Ishikawa (cell line): Measurements from ENCODE around the gene AHNAK2.
A peak's percentile ranks its signal among the peaks of the same experiment; 100 is the strongest.

Source experiments
- CEBPB ChIP-seq: IDR thresholded peaks from 2 replicates; pipeline ENCODE4 v1.6.1; 2012
- CREB1 ChIP-seq: IDR thresholded peaks from 2 replicates; pipeline ENCODE4 v1.6.1; 2012; ENCODE audit warnings: low read depth
- EGR1 ChIP-seq: IDR thresholded peaks from 2 replicates; pipeline ENCODE4 v1.6.1; 2012
- EP300 ChIP-seq: IDR thresholded peaks from 2 replicates; pipeline ENCODE4 v1.6.1; 2012; ENCODE audit warnings: borderline replicate concordance
- FOXM1 ChIP-seq: IDR thresholded peaks from 2 replicates; pipeline ENCODE4 v1.6.1; 2012; ENCODE audit warnings: low read depth, borderline replicate concordance
- MAX ChIP-seq: IDR thresholded peaks from 2 replicates; pipeline ENCODE4 v1.6.1; 2012
- NFIC ChIP-seq: IDR thresholded peaks from 2 replicates; pipeline ENCODE4 v1.6.1; 2012
- RAD21 ChIP-seq: IDR thresholded peaks from 2 replicates; pipeline ENCODE4 v1.6.1; 2012; ENCODE audit warnings: low read depth
- REST ChIP-seq: IDR thresholded peaks from 2 replicates; pipeline ENCODE4 v1.6.1; 2012; ENCODE audit warnings: low read depth, mild to moderate bottlenecking
- TAF1 ChIP-seq: IDR thresholded peaks from 2 replicates; pipeline ENCODE4 v1.6.1; 2012; ENCODE audit warnings: low read depth, mild to moderate bottlenecking
- TCF12 ChIP-seq: IDR thresholded peaks from 2 replicates; pipeline ENCODE4 v1.6.1; 2012; ENCODE audit warnings: low read depth
- TEAD4 ChIP-seq: IDR thresholded peaks from 2 replicates; pipeline ENCODE4 v1.6.1; 2012
- USF1 ChIP-seq: IDR thresholded peaks from 2 replicates; pipeline ENCODE4 v1.6.1; 2012
- YY1 ChIP-seq: IDR thresholded peaks from 2 replicates; pipeline ENCODE4 v1.6.1; 2012; ENCODE audit warnings: low read depth
- ZBTB7A ChIP-seq: IDR thresholded peaks from 2 replicates; pipeline ENCODE4 v1.6.1; 2012; ENCODE audit warnings: low read depth

The AHNAK2 gene

GRCh38 chr14:104971447-104972240 lies 6.5 kb downstream of the AHNAK2 start:
- TF ChIP-seq RAD21 (no peak), YY1 (no peak), TAF1 (no peak), TCF12 (no peak), FOXM1 (no peak), NFIC (no peak), TEAD4 (no peak), USF1 (no peak), MAX (no peak), ZBTB7A (no peak)

- TF ChIP-seq NFIC (peak; percentile 24; the same call in 1 of the 2 replicates), CEBPB (no peak), ZBTB7A (peak; percentile 95), EP300 (peak; percentile 48; the same call in 1 of the 2 replicates)
Observed at GRCh38 chr14:104970231-104971068, 7.7 kb downstream of the AHNAK2 start.

- no peak for TF ChIP-seq USF1
- TF ChIP-seq NFIC: no peak
- no peak for TF ChIP-seq CREB1
- no peak for TF ChIP-seq FOXM1
- no peak for TF ChIP-seq MAX
- no peak for TF ChIP-seq TAF1
- no peak for TF ChIP-seq EP300
- TF ChIP-seq EGR1: no peak
- no peak for TF ChIP-seq ZBTB7A
- TF ChIP-seq TCF12: no peak
- TF ChIP-seq REST: no peak
- no peak for TF ChIP-seq YY1
- no peak for TF ChIP-seq CEBPB
- no peak for TF ChIP-seq TEAD4
- TF ChIP-seq RAD21: no peak
Observed at GRCh38 chr14:104969741-104970230, 8.4 kb downstream of the AHNAK2 start.

- no peak for TF ChIP-seq EGR1
- TF ChIP-seq RAD21: peak; percentile 34; the same call in 1 of the 2 replicates
Observed at GRCh38 chr14:104968541-104969401, 9.4 kb downstream of the AHNAK2 start.

- peak; percentile 60; the same call in 1 of the 2 replicates for TF ChIP-seq NFIC
- 0 out of 2 replicates have a peak, but pooled peaks have one; percentile 25 for TF ChIP-seq ZBTB7A
- TF ChIP-seq REST: no peak
- 0 out of 2 replicates have a peak, but pooled peaks have one; percentile 52 for TF ChIP-seq TEAD4
- no peak for TF ChIP-seq EGR1
- TF ChIP-seq MAX: no peak
- TF ChIP-seq FOXM1: no peak
- TF ChIP-seq CREB1: no peak
- TF ChIP-seq CEBPB: no peak
Observed at GRCh38 chr14:104968153-104968527, 10.0 kb downstream of the AHNAK2 start.
